ENCODE data around the gene CCDC174.
"Not testable (repeated sequence)": the region's sequence is repeated elsewhere in the genome, so short reads cannot be mapped to it uniquely, and the experiment has no call there.

CCDC174 gene

DNA sequence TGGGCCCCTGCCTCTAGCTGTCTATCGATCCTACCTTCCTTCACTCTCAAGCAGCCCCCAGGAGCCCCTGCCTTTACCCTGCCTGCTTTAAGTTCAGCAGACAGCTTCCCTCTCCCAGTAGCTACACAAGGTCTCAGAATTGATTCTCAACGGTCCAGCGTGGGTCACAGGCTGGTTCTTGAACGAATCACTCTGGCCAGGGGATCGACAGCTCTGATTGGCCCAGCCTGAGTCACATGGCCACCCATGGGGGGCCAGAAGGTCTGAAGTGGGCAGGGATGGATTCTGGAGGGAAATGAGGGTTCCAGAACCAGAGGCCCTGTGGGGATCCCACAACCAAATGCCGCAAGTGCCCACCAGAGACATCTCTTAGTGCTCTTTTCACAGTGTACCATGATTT is 23.7 kb upstream of the CCDC174 start:
- no peak for DNase-seq

GRCh38 chr3:14628406-14628805 is 23.2 kb upstream of the CCDC174 start:
- DNase-seq: no peak

DNA sequence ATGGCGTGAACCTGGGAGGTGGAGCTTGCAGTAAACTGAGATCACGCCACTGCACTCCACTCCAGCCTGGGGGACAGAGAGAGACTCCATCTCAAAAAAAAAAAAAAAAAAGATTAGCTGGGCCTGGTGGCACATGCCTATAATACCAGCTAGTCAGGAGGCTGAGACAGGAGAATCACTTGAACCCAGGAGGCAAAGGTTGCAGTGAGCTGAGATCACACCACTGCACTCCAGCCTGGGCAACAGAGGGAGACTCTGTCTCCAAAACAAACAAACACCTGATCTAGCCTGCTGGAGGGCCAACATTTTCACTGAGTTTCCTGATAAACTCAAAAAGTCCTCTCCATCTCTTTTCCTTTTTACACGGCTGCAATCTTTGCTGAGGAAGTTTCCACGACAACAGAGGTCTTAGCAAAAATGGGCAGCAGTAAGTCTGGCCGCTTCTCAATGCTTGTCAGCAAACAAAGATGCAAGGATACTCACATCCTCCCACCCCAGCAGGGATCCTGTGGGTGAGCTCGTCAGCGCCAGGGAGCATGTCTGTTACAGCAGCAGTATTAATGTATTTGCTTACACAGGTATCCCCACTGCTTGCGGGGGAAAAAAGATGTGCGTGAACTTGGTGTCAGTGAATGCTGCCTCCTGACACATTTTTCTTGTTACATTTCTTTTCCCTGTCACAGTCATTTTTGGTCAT is 21.0 kb upstream of the CCDC174 start:
- no peak for DNase-seq

GRCh38 chr3:14631101-14631497 is 20.5 kb upstream of the CCDC174 start:
- DNase-seq: no peak

DNA sequence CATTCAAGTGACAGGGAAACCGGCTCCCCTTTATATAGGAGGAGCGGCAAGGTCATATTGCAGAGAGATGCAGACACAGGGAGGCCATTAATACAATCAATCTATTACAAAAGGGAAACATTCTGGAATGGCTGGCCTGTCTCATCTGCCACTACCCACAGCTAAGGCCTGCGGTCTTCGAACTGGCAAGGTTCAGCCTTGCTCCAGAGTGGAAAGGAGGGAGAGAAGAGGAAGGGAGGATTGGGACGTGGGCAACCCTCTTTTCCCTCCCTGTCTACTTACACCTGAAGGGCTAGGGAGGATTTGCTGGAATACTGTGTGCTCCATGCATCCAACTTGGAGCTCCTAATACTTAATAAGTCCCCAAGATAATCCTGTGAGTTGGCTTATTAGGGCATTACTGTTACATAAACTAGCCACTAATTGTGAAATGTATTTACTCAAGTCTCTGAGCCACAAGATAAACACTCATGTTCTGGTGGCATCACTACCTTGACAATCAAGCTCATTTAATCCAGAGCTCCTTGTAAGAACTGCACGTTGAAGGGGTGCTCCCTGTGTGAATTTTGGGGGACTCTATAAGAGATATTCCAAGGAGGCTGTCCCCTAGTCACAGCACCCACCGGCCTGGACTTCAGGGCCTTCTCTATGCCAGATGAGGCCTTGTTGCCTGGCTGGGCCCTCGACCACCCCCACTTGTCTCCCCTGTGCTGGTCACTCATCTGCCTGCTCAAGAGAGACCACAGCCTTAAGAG is 19.7 kb upstream of the CCDC174 start:
- DNase-seq: no peak

GRCh38 chr3:14632442-14632930 is 19.1 kb upstream of the CCDC174 start:
- DNase-seq: no peak

GRCh38 chr3:14633417-14633816 is 18.1 kb upstream of the CCDC174 start:
- DNase-seq: no peak

DNA sequence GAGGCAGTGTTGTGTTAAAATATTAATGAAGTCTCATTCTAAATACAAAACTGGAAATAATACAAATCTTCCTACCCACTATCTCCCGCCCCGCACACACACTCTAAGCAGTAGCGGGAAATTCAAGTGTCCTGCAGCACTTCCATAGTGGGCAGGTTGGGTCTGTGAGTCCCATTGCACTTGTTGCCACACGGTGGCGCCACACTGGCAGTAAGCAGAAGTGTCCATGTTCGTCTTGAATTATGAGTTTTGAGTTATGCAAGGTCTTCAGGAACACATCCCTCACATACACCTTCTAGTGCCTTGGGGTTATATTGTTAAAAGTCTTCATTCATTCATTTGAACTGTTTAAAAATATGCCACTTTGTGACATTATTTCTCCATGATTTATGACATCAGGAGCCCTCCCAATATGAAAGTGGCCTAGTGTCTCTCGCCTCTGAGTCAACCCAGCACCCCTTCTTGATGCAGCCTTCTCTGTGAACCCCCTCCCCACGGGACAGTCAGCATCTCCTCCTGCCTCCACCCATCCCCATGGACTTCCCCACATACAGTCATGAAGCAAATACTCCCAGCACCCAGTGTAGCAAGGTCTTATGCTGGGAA is 17.6 kb upstream of the CCDC174 start:
- peak; percentile 54 for DNase-seq

GRCh38 chr3:14634763-14635400 is 16.7 kb upstream of the CCDC174 start:
- DNase-seq: no peak

- no peak for DNase-seq
These were observed 15.0 kb upstream of the CCDC174 start for GRCh38 chr3:14636496-14637087.

GRCh38 chr3:14640157-14640562 is 11.4 kb upstream of the CCDC174 start:
- no peak for DNase-seq

DNA sequence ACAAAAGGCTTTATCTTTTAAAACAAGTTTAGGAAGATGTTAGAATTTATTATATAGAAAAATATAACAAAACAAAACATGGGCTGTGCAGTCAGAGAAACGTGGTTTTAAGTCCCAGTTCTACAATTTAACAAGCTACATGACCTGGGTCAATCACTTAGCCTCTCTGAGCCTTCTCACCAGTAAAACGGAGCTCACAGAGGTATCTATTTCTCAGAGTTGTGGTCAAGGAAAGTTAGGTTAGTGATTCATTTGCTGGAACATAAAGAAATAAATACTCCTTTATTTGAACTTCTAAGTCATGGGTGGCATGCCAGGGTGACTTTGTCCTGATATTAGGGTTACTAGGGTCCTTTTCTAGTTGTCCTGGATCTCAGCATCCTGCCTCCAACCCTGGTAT is 10.8 kb upstream of the CCDC174 start:
- DNase-seq: no peak

DNA sequence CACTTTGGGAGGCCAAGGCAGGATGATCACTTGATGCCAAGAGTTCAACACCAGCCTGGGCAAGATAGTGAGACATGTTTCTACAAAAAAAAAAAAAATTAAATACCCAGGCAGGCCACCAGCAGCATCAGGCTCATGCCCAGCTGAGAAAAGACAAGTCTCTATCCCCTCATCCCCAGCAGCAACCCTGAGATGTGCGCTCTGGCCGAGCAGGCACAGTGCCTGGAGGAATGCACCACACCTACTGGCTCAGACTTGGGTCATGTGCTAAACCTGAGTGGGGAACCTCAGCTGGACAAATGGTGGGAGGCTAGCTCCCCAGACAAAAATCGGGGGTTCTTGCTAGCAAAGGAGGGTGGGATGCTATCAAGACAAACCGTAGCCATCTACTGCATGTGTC is 10.2 kb upstream of the CCDC174 start:
- DNase-seq: no peak

DNA sequence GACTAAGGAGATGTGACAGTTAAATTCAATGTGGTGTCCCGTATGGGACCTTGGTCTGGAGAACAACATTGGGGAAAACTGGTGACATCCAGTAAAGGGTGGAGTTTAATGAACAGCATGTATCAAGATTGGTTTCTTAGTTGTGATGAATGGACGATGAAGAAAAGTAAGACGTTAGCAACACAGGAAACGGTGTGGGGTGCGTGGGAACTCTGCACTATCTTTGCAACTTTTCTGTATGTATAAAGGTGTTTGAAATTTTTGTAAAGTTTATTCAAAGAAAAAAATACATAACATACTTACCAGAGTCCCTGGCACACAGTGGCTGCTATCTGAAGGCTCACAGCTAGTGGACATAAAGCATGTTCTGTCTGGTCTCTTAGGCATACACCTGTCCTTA is 6.1 kb upstream of the CCDC174 start:
- no peak for DNase-seq

DNA sequence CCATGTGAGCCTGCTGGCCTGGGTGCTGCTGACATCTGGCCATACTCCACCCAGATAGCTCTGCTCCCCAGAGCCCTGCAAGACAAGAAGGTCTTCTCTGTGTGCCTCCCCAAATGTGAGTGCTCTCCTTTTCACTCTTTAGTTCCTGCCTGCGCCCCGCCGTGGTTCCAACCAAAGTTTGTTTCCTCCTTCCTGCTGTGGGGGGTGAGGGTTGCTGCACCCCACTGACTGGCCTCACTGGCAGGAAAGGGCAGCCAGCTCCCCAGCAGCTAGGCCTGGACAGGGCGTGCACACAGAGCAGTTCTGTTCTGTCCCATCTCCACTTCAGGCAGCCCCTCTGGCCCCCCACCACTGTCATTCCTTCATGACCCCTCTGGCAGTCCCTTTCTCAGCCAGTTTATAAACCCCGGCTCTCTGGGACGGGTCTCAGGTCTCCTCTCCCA is 5.4 kb upstream of the CCDC174 start:
- no peak for DNase-seq

DNA sequence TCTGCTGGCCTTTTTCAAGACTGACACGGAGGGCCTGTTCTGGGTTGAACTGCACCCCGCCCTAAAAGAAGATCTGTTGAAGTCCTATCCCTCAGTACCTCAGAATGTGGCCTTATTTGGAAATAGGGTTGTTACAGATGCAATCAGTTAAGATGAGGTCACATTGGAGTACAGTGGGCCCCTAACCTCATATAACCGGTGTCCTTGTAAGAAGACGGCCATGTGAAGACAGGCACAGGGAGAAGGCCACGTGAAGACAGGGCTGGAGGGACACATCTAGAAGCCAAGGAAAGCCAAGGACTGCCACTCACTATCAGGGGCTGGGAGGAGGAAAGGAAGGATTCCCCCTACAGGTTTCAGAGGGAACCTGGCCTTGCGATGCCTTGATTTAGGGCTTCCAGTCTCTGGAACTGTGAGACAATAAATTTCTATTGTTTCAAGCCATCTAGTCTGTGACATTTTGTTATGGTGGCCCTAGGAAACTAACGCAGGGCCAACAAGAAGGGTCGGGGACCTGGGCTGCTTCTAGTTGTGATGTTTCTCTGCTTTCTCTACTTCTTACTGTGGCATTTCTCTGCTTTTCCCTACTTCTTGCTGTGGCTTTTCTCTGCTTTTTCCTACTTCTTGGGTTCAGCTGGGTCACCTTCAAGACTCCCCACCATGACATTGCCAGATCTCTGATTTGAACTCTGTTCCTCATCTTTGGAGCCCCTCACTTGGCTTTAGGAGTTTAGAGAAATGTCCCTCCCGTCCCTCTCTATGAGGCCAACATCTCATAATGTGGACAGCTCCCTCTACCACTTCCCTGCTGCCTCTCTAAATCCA is 4.8 kb upstream of the CCDC174 start:
- no peak for DNase-seq

DNA sequence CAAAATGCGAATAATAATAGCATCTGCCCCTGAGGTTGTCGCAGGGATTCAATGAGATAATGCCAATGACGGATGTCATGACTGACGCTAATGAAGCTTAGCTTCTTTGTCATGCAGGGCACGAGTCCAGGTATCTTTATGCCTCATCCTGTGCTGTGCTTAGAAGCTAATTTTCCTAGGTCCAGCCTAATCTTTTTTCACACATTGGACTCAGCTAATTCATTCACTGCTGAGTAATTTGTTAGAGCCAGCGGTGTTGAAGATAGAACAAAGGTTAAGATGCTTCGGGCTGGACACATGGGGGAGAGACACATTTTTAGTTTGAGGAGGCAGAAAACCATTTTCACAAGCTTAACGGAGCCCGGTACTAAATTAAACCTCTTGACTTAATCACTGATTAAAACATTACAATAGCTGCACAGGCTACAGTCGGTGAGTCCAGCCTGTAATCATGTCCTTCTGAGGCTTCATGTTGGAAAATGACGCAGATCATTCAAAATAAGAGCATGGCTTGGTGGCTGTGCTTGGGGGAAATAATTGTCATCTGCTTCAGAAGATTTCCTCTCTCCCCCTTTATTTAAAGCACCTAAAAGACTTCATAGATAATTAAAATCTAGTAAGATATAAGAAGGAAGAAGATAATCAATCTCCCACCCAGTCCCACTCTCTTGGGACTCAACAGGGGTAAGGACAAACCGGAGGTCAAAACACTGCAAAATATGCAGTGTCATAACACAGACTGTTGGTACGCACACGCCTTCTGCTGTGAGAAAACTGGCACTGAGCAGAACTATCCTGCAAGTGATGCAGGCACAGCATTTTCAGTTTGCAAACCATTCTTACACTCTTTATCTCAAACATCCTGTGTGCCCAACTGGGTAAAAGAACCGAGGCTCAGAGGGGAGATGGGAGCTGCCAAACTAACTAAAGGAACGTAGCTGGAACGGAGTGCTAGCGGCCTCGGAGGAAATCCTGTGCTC is 3.3 kb upstream of the CCDC174 start:
- no peak for DNase-seq

GRCh38 chr3:14649466-14649865 is 2.1 kb upstream of the CCDC174 start:
- no peak for DNase-seq

GRCh38 chr3:14650193-14650592 is 1.4 kb upstream of the CCDC174 start:
- no peak for DNase-seq

DNA sequence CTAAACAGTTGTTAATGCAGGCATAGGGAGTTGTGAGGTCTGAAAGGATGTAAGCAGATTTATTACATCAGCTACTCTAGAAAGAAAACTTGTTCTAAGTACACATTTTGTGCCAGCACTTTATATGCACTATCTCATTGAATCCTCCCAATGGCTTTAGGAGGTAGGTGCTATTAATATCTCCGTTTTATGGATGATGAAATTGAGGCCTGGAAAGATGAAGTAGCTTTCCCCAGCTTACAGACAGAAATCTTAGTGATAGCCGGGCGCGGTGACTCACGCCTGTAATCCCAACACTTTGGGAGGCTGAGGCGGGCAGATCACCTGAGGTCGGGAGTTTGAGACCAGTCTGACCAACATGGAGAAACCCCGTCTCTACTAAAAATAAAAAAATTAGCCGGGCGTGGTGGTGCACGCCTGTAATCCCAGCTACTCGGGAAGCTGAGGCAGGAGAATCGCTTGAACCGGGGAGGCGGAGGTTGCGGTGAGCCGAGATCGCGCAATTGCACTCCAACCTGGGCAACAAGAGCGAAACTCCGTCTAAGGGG is 872 bp downstream of the CCDC174 start:
- not testable (repeated sequence) for DNase-seq

DNA sequence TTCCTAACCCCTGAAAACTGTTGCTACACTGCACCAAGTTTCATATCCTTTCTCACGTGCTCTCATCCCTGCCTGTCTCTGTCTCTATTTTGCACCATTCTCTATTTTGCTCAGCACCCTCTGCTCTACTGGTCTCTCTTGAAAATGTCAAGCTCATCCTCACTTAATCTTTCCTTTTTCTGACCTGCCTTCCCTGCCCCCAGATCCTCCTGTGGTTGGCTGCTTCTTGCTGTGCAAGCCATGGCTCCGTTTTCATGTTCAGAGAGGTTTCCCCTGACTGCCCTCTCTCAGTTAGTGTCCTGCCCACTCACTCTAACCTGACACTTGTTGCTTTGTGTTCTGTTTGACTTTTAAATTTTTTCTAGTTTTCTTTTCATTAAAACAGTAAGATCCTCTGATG is 6.0 kb downstream of the CCDC174 start:
- DNase-seq: no peak

Measured in CD4-positive, alpha-beta T cell treated with Interleukin-15 for 1 hour (primary cell).